BLaER1 (cell line): ENCODE measurements around the gene HECW1.
"Not testable (repeated sequence)": the region's sequence is repeated elsewhere in the genome, so short reads cannot be mapped to it uniquely, and the experiment has no call there.

ENCODE experiments used
- H3K27ac ChIP-seq: shearing (Covaris generic); formaldehyde crosslinking; 2 replicates; pipeline ENCODE4 v1.8.1; 2022
- H3K27me3 ChIP-seq: shearing (Covaris generic); formaldehyde crosslinking; 2 replicates; pipeline ENCODE4 v1.8.1; 2022
- H3K36me3 ChIP-seq: shearing (Covaris generic); formaldehyde crosslinking; 2 replicates; pipeline ENCODE4 v1.8.1; 2022
- H3K4me1 ChIP-seq: shearing (Covaris generic); formaldehyde crosslinking; 2 replicates; pipeline ENCODE4 v1.8.1; 2022
- H3K4me2 ChIP-seq: shearing (Covaris generic); formaldehyde crosslinking; 2 replicates; pipeline ENCODE4 v1.8.1; 2022
- H3K4me3 ChIP-seq: shearing (Covaris generic); formaldehyde crosslinking; 2 replicates; pipeline ENCODE4 v1.8.1; 2022
- H3K9ac ChIP-seq: shearing (Covaris generic); formaldehyde crosslinking; 2 replicates; pipeline ENCODE4 v1.8.1; 2022
- H3K9me3 ChIP-seq: shearing (Covaris generic); formaldehyde crosslinking; 2 replicates; pipeline ENCODE4 v1.8.1; 2022
- H4K20me1 ChIP-seq: shearing (Covaris generic); formaldehyde crosslinking; 2 replicates; pipeline ENCODE4 v1.8.1; 2022
- Cebpa-rat ChIP-seq: shearing (Covaris generic); IDR thresholded peaks from 2 replicates; pipeline ENCODE4 v1.8.1; 2022

Gene HECW1

GRCh38 chr7:43317075-43317474 is 204.6 kb downstream of the HECW1 start:
- Histone ChIP-seq H4K20me1 (no peaks in the 10 kb centered on the region), H3K9ac (no peak overlapping the region), H3K9me3 (no peaks in the 10 kb centered on the region), H3K27ac (no peak overlapping the region), H3K4me2 (no peak overlapping the region), H3K27me3 (no peaks in the 10 kb centered on the region), H3K4me3 (no peak overlapping the region), H3K36me3 (peaks cover 20% of the 10 kb centered on the region; the same call in 1 of the 2 replicates), H3K4me1 (no peaks in the 10 kb centered on the region)
- TF ChIP-seq Cebpa-rat: no peak

GRCh38 chr7:43318188-43318770 is 205.8 kb downstream of the HECW1 start:
- no peak overlapping the region for H3K9ac ChIP-seq
- H3K4me2 ChIP-seq: no peak overlapping the region
- H3K9me3 ChIP-seq: no peaks in the 10 kb centered on the region
- H3K4me3 ChIP-seq: no peak overlapping the region
- no peaks in the 10 kb centered on the region for H4K20me1 ChIP-seq
- no peaks in the 10 kb centered on the region for H3K4me1 ChIP-seq
- H3K36me3 ChIP-seq: peaks cover 23% of the 10 kb centered on the region
- H3K27ac ChIP-seq: no peak overlapping the region
- no peak for TF ChIP-seq Cebpa-rat
- H3K27me3 ChIP-seq: no peaks in the 10 kb centered on the region

- Histone ChIP-seq H3K4me3 (no peak overlapping the region), H3K27me3 (no peaks in the 10 kb centered on the region), H3K4me1 (no peaks in the 10 kb centered on the region), H3K9ac (no peak overlapping the region), H3K36me3 (peaks cover 22% of the 10 kb centered on the region), H3K27ac (no peak overlapping the region), H3K9me3 (no peaks in the 10 kb centered on the region), H3K4me2 (no peak overlapping the region), H4K20me1 (no peaks in the 10 kb centered on the region)
- no peak for TF ChIP-seq Cebpa-rat
These were observed 213.1 kb downstream of the HECW1 start for GRCh38 chr7:43325595-43325994.

- no peak overlapping the region for H3K27ac ChIP-seq
- H4K20me1 ChIP-seq: no peaks in the 10 kb centered on the region
- H3K36me3 ChIP-seq: peaks cover 13% of the 10 kb centered on the region
- no peaks in the 10 kb centered on the region for H3K27me3 ChIP-seq
- H3K4me1 ChIP-seq: no peaks in the 10 kb centered on the region
- TF ChIP-seq Cebpa-rat: no peak
- no peak overlapping the region for H3K4me3 ChIP-seq
- H3K4me2 ChIP-seq: no peak overlapping the region
- H3K9ac ChIP-seq: no peak overlapping the region
- H3K9me3 ChIP-seq: no peaks in the 10 kb centered on the region
These were observed 215.9 kb downstream of the HECW1 start for GRCh38 chr7:43328336-43328735.

- Histone ChIP-seq H3K27me3 (no peaks in the 10 kb centered on the region), H3K9ac (no peak overlapping the region), H4K20me1 (no peaks in the 10 kb centered on the region), H3K9me3 (no peaks in the 10 kb centered on the region), H3K36me3 (peaks cover 9% of the 10 kb centered on the region; the same call in 1 of the 2 replicates), H3K4me3 (no peak overlapping the region), H3K4me2 (no peak overlapping the region), H3K27ac (no peak overlapping the region), H3K4me1 (no peaks in the 10 kb centered on the region)
- TF ChIP-seq Cebpa-rat: no peak
These were observed 216.4 kb downstream of the HECW1 start for GRCh38 chr7:43328785-43329380.

DNA sequence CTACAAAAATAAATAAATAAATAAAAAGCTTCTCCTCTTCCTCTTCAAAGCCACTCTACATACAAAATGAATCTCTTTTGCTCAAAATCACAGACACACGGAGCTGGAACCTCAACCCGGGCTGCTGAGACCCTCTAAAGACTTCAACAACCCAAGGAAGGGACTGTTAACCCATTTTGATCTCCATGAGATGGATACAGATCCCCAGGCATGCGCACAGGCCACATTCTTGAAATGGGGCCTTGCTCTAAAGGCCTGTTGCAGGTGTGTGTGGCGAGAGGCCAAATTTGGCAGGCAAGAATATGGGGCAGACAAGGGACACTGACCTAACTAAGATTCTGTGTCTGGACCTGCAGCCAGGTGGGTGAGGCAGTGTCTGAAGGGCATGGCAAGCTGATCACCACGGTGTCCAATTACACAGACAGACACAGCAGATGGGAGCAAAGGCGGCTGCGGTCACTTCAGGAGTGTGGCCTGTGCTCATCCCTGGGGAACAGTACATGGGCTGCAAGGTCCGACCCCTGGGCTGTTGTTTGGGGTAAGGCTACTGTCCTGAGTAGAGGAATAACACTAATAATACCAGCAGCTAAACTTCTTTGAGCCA is 219.8 kb downstream of the HECW1 start:
- H3K4me2 ChIP-seq: no peak overlapping the region

GRCh38 chr7:43337191-43337590 is 224.7 kb downstream of the HECW1 start:
- H3K27me3 ChIP-seq: no peaks in the 10 kb centered on the region
- H3K9ac ChIP-seq: no peak overlapping the region

More for the DNA sequence above, 219.8 kb downstream of the HECW1 start:
- H3K4me3 ChIP-seq: no peak overlapping the region
- no peaks in the 10 kb centered on the region for H4K20me1 ChIP-seq
- no peak overlapping the region for H3K9ac ChIP-seq
- peaks cover 3% of the 10 kb centered on the region; the same call in 1 of the 2 replicates for H3K36me3 ChIP-seq
- H3K4me1 ChIP-seq: no peaks in the 10 kb centered on the region
- TF ChIP-seq Cebpa-rat: no peak
- no peaks in the 10 kb centered on the region for H3K9me3 ChIP-seq
- no peak overlapping the region for H3K27ac ChIP-seq
- no peaks in the 10 kb centered on the region for H3K27me3 ChIP-seq

GRCh38 chr7:43337811-43338210 is 225.4 kb downstream of the HECW1 start:
- no peaks in the 10 kb centered on the region for H4K20me1 ChIP-seq
- no peak overlapping the region for H3K4me3 ChIP-seq
- 0 out of 2 replicates have a peak, but pooled peaks cover 7% of the 10 kb centered on the region for H3K36me3 ChIP-seq
- no peak for TF ChIP-seq Cebpa-rat
- no peak overlapping the region for H3K27ac ChIP-seq
- no peaks in the 10 kb centered on the region for H3K4me1 ChIP-seq
- H3K4me2 ChIP-seq: no peak overlapping the region
- H3K9ac ChIP-seq: no peak overlapping the region
- no peaks in the 10 kb centered on the region for H3K9me3 ChIP-seq
- H3K27me3 ChIP-seq: no peaks in the 10 kb centered on the region

More at GRCh38 chr7:43337191-43337590, 224.7 kb downstream of the HECW1 start:
- Histone ChIP-seq H3K9me3 (no peaks in the 10 kb centered on the region), H3K27ac (no peak overlapping the region), H4K20me1 (no peaks in the 10 kb centered on the region), H3K4me1 (no peaks in the 10 kb centered on the region), H3K4me2 (no peak overlapping the region), H3K4me3 (no peak overlapping the region), H3K36me3 (peaks cover 9% of the 10 kb centered on the region; the same call in 1 of the 2 replicates)
- TF ChIP-seq Cebpa-rat: no peak

DNA sequence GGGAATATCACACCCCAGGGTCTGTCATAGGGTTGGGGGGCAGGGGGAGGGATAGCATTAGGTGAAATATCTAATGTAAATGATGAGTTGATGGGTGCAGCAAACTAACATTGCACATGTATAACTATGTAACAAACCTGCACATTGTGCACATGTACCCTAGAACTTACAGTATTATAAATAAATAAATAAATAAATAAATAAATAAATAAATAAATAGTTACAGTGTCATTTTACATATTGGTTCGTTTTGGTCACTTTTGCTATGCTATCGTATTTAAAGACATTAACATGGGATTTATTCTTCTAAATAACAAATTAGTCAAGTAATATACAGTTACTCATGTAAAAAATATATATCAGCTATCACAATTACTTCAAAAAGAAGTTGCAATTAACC is 228.7 kb downstream of the HECW1 start:
- H3K27ac ChIP-seq: no peak overlapping the region
- H3K4me1 ChIP-seq: no peaks in the 10 kb centered on the region
- H3K9ac ChIP-seq: no peak overlapping the region
- H3K4me3 ChIP-seq: no peak overlapping the region
- H3K9me3 ChIP-seq: no peaks in the 10 kb centered on the region
- H3K27me3 ChIP-seq: no peaks in the 10 kb centered on the region
- H3K4me2 ChIP-seq: no peak overlapping the region
- TF ChIP-seq Cebpa-rat: no peak
- H3K36me3 ChIP-seq: 0 out of 2 replicates have a peak, but pooled peaks cover 7% of the 10 kb centered on the region
- no peaks in the 10 kb centered on the region for H4K20me1 ChIP-seq

GRCh38 chr7:43343417-43343816 is 231.0 kb downstream of the HECW1 start:
- not testable (repeated sequence) for H3K4me3 ChIP-seq, H3K36me3 ChIP-seq, H3K9me3 ChIP-seq, H3K27ac ChIP-seq, H3K4me2 ChIP-seq, H3K4me1 ChIP-seq, H4K20me1 ChIP-seq, H3K9ac ChIP-seq, H3K27me3 ChIP-seq

GRCh38 chr7:43345696-43346095 is 233.2 kb downstream of the HECW1 start:
- H4K20me1 ChIP-seq, H3K4me1 ChIP-seq, H3K27me3 ChIP-seq, H3K36me3 ChIP-seq, H3K4me2 ChIP-seq, H3K27ac ChIP-seq, H3K9ac ChIP-seq, H3K4me3 ChIP-seq: not testable (repeated sequence)
- peaks cover 23% of the 10 kb centered on the region for H3K9me3 ChIP-seq
